ENCODE results near the gene PCBP2.
A peak's percentile ranks its signal among the peaks of the same experiment; 100 is the strongest.

PCBP2 gene

DNA sequence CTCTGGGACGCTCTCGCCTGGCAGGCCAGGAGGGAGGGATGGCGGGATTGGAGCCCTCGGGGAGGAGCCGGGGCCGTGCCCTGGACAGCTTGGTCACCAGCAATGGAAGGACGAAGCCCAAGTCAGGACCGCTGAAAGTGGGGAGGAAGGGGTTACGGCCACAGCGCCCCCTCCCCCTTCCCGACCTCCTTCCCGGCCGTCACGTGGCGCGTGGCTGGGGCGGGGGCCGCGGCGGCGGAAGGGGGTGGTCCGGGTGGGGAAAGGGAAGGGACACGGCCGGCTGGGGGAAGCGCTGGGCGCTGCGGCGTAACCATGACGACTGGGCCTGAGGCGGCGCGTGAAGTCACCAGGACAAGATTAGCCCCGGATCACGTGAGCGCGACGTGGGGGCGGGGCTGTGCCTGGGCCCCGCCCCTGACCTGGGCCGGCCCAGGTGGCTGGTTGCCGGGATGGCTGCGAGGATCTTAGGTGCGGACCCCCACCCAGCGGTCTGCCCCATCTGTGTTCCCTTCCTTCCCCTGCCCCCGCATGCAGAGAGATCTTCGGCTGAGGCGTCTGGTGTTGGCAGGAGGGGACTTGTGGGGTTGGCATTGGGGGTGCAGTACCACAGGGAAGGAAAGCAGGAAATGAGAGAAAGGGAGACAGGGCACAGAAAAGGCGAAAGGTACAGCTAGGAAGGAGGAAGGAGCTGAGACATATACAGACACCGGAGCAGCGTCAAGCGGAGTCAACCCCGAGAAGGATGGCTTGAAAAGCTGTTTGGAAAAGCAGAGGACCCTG lies 41.1 kb downstream of the PCBP2 start:
- DNase-seq (ENCODE audit: low spot score): peak; percentile 93
- in situ Hi-C loops (cut with MboI; ENCODE audit: low pct_unique_long_range_greater_than_20kb, low sequenced_read_pairs, unreplicated experiment): no loop called here
- TF ChIP-seq, protein P1, sequence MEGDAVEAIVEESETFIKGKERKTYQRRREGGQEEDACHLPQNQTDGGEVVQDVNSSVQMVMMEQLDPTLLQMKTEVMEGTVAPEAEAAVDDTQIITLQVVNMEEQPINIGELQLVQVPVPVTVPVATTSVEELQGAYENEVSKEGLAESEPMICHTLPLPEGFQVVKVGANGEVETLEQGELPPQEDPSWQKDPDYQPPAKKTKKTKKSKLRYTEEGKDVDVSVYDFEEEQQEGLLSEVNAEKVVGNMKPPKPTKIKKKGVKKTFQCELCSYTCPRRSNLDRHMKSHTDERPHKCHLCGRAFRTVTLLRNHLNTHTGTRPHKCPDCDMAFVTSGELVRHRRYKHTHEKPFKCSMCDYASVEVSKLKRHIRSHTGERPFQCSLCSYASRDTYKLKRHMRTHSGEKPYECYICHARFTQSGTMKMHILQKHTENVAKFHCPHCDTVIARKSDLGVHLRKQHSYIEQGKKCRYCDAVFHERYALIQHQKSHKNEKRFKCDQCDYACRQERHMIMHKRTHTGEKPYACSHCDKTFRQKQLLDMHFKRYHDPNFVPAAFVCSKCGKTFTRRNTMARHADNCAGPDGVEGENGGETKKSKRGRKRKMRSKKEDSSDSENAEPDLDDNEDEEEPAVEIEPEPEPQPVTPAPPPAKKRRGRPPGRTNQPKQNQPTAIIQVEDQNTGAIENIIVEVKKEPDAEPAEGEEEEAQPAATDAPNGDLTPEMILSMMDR (IDR thresholded peaks at IDR 0.05; ENCODE audit: extremely low read depth, insufficient read depth, missing control alignments): no peak

DNA sequence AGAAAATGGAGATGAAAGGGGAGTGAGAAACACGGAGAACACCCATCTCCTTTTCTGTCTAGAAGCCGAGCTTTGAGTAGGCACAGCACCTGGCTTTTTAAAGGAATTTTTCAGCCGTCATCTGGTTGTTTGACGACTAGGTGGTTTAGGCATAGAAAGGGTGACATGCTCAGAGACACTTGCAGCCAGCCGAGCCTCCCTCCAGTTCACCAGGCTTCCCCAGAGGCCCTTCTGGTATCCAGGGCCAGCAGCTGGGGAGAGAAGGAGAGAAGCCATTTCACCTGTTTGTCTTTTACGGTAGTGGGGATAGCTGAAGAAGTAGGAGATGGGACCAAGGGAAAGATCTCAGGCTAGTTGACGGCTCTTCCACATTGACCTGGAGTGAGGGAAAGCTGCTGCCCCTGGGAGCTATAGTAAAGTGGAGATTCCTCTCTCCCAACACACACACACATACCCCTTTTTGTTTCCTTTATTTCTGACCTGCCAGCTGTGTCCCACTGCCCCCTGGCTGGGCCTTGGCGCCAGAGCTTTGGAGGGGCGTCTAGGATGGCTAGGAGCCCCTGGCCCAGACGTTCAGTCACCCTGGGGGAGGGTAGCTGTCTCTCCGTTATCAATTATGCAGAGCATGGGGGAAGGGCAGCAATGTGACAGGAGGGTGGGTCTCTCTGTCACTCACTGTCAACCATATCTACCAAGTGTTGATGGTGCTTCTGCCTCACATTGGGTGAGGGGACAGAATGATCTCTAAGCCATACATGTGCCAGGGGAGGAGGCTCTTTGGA lies 41.9 kb downstream of the PCBP2 start:
- in situ Hi-C loops (cut with MboI; ENCODE audit: low pct_unique_long_range_greater_than_20kb, low sequenced_read_pairs, unreplicated experiment): no loop called here
- no peak for DNase-seq (ENCODE audit: low spot score)
- TF ChIP-seq, protein P1 (IDR thresholded peaks at IDR 0.05; ENCODE audit: extremely low read depth, insufficient read depth, missing control alignments): no peak

DNA sequence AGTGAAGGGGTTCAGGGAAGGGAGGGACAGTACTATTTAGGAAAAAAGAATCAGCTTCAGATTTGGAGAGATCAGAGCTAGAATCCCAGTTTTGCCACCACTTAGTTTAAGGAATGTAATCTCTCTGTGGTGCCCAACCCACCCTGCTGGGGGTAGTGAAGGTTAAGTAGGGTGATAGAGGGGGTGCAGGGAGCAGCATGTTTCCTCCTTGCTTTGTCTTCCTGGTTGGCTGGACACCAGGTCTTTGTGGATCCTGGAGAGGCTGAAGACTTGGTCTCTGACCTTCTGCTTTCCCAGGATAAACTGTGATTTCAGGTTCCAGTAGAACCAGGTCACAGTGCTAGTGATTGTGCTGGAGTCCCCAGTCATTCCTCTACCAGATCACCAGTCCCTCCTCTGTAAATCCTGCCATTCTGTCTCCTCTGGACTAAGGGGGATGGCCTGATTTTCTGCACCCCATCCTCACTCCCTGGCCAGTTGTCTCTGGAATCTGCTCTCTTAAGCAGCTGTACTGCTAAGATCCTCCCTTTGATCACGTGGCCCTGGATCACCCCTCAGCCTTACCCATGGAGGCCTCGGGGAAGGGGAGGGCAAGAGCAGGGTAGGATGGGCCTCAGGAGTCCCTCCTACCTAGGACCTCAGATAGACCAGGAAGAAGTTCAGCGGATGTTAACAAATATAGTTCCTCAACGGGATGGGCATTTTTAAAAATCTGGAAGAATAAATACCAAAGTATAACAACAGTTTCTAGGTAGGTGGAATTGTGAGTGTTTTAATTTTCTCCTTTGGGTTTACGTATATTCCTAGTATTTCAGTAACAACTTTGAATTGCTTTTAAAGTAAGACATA lies 44.2 kb downstream of the PCBP2 start:
- TF ChIP-seq, protein P1 (IDR thresholded peaks at IDR 0.05; ENCODE audit: extremely low read depth, insufficient read depth, missing control alignments): no peak
- in situ Hi-C loops (cut with MboI; ENCODE audit: low pct_unique_long_range_greater_than_20kb, low sequenced_read_pairs, unreplicated experiment): no loop called here
- no peak for DNase-seq (ENCODE audit: low spot score)

DNA sequence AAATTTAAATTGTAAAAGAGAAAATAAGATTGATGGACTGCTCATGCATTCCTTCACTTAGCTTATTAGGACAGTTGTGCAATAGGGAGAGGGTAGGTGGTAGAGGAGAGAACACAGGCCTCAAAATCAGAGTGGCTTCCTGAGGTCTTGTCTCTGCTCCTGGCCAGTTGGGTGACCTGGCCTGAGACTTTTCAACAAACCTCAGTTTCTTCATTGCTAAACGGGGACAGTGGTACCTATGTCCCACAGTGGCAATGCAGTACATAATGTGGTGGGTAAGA lies 44.8 kb downstream of the PCBP2 start:
- no peak for DNase-seq (ENCODE audit: low spot score)
- in situ Hi-C loops (cut with MboI; ENCODE audit: low pct_unique_long_range_greater_than_20kb, low sequenced_read_pairs, unreplicated experiment): no loop called here
- TF ChIP-seq, protein P1 (IDR thresholded peaks at IDR 0.05; ENCODE audit: extremely low read depth, insufficient read depth, missing control alignments): no peak

DNA sequence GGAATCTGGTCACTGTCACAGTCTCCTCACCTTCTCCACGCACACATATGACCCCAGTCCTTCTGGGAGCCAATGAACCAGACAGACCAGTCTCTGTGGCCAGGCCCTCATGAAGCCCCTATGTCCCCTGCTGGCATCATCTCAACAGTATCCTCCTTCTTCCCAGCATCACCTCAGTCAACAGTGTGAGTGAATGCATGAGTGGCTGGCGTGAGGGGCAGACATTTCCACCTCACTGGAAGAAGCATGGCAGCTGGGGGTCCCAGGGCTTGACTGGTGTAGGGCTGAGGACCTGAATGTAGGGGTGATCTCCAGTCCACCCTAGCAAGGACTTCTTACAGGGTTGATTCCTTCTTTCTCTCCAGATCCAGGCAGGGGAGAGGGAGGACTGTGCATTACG lies 45.6 kb downstream of the PCBP2 start:
- DNase-seq (ENCODE audit: low spot score): no peak
- TF ChIP-seq, protein P1 (IDR thresholded peaks at IDR 0.05; ENCODE audit: extremely low read depth, insufficient read depth, missing control alignments): no peak
- in situ Hi-C loops (cut with MboI; ENCODE audit: low pct_unique_long_range_greater_than_20kb, low sequenced_read_pairs, unreplicated experiment): no loop called here

DNA sequence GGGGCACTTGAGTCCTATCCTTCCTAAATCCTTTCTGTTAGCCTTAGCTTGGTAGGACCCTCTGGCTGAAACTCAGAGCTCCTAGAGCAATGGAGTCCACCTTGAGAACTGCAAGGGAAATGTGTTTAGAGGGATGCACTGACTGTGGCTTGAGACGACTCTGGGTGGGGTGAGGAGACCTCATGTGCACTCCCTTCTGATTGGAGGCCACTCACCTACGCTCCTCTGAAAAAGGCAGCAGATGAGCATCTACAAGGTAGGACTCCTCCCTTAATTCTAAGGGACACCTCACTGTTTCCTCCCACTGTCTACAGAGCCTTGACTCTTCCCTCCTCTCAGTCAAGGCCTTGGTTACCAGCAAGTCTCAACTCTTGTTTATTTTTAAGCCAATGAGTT lies 46.3 kb downstream of the PCBP2 start:
- no peak for DNase-seq (ENCODE audit: low spot score)
- in situ Hi-C loops (cut with MboI; ENCODE audit: low pct_unique_long_range_greater_than_20kb, low sequenced_read_pairs, unreplicated experiment): no loop called here
- TF ChIP-seq, protein P1 (IDR thresholded peaks at IDR 0.05; ENCODE audit: extremely low read depth, insufficient read depth, missing control alignments): no peak
